Karpas-422 (cell line): ENCODE measurements around the gene CEP120. TPM values are rescaled to one million over a fixed set of nuclear protein-coding genes. Genes with fewer than 3 reads are reported as not detected.
"Not testable (repeated sequence)": the region's sequence is repeated elsewhere in the genome, so short reads cannot be mapped to it uniquely, and the experiment has no call there.

Source experiments
- DNase-seq: peaks from one replicate; pipeline ENCODE4 v3.0.0-alpha.2; 2015
- H2AFZ ChIP-seq: fragments of 200-600 bp; sonication (generic); 2 replicates; pipeline ENCODE4 v1.6.1; 2014; ENCODE audit warnings: antibody characterized with exemption, low read length, mixed read lengths
- H3K27ac ChIP-seq: fragments of 200-600 bp; sonication (generic); 2 replicates; pipeline ENCODE4 v1.5.1; 2014; ENCODE audit warnings: mild to moderate bottlenecking, low read length, moderate library complexity
- H3K27me3 ChIP-seq: fragments of 200-600 bp; sonication (generic); 2 replicates; pipeline ENCODE4 v1.6.1; 2014; ENCODE audit warnings: low read length, mixed read lengths
- H3K36me3 ChIP-seq: fragments of 200-600 bp; sonication (generic); 2 replicates; pipeline ENCODE4 v1.6.1; 2014; ENCODE audit warnings: low read length, mixed read lengths; ENCODE audit not compliant: insufficient read depth
- H3K4me1 ChIP-seq: fragments of 200-600 bp; sonication (generic); 2 replicates; pipeline ENCODE4 v1.6.1; 2014; ENCODE audit warnings: mild to moderate bottlenecking, low read length, mixed read lengths
- H3K4me2 ChIP-seq: fragments of 200-600 bp; sonication (generic); 2 replicates; pipeline ENCODE4 v1.6.1; 2014; ENCODE audit warnings: low read length, low read depth, mild to moderate bottlenecking; ENCODE audit not compliant: poor library complexity, severe bottlenecking
- H3K4me3 ChIP-seq: fragments of 200-600 bp; sonication (generic); 2 replicates; pipeline ENCODE4 v1.5.1; 2014; ENCODE audit warnings: mild to moderate bottlenecking, antibody characterized with exemption, low read length, mixed read lengths
- H3K79me2 ChIP-seq: fragments of 200-600 bp; sonication (generic); 2 replicates; pipeline ENCODE4 v1.6.1; 2014; ENCODE audit warnings: mild to moderate bottlenecking, low read length, mixed read lengths
- H3K9ac ChIP-seq: fragments of 200-600 bp; sonication (generic); 2 replicates; pipeline ENCODE4 v1.6.0; 2014; ENCODE audit warnings: low read length
- H3K9me2 ChIP-seq: fragments of 200-600 bp; sonication (generic), shearing (Covaris generic); replicated peaks from 2 replicates; pipeline ENCODE4 v1.6.0; 2014; ENCODE audit warnings: mild to moderate bottlenecking, low read length, moderate library complexity; ENCODE audit not compliant: insufficient read depth
- H3K9me3 ChIP-seq: fragments of 300-700, 200-600 bp; sonication (generic); 2 replicates; pipeline ENCODE4 v1.6.1; 2014; ENCODE audit warnings: low read length, mixed read lengths
- H4K20me1 ChIP-seq: fragments of 200-600 bp; sonication (generic); 2 replicates; pipeline ENCODE4 v1.6.1; 2014; ENCODE audit warnings: mild to moderate bottlenecking, antibody characterized with exemption, low read length, low read depth; ENCODE audit not compliant: insufficient read depth
- total RNA-seq: library from RNA; depleted of rRNA; stranded (reverse); fragments of >200 nt; shearing (Covaris generic); gene quantifications from 2 replicates; pipeline ENCODE4 v1.2.3, GENCODE V29; 2014; ENCODE audit warnings: low replicate concordance; rRNA removed

CEP120 gene
- 21.9 and 48.9 TPM in 2 replicates for total RNA-seq

GRCh38 chr5:123423278-123424149 is at the start of gene CEP120:
Gene CEP120, minus strand, starts transcription at chr5:123423403. Its CDS starts 405 bp downstream, at chr5:123422998.
- Histone ChIP-seq H3K27me3 (no peaks in the 10 kb centered on the region), H4K20me1 (no peaks in the 10 kb centered on the region), H3K36me3 (no peaks in the 10 kb centered on the region; the same call in 1 of the 2 replicates), H3K79me2 (peaks cover 45% of the 10 kb centered on the region), H3K4me3 (peak within 1 kb of the TSS; percentile 75), H3K4me1 (peaks cover 32% of the 10 kb centered on the region), H3K9me3 (no peaks in the 10 kb centered on the region), H3K4me2 (peak within 1 kb of the TSS; percentile 81), H3K9ac (peak within 1 kb of the TSS; percentile 87), H2AFZ (peak within 1 kb of the TSS; percentile 94), H3K9me2 (no peaks in the 10 kb centered on the region), H3K27ac (peak within 1 kb of the TSS; percentile 51)
- peak; percentile 100 for DNase-seq

- Histone ChIP-seq H3K9me3 (no peaks in the 10 kb centered on the region), H3K27me3 (no peaks in the 10 kb centered on the region), H3K36me3 (no peaks in the 10 kb centered on the region), H3K4me1 (peaks cover 3% of the 10 kb centered on the region; the same call in 1 of the 2 replicates), H3K9me2 (no peaks in the 10 kb centered on the region), H3K27ac (no peak overlapping the region), H3K4me3 (no peak overlapping the region), H2AFZ (no peak overlapping the region), H3K9ac (no peak overlapping the region), H4K20me1 (no peaks in the 10 kb centered on the region), H3K79me2 (no peaks in the 10 kb centered on the region), H3K4me2 (no peak overlapping the region)
- DNase-seq: no peak
These were observed 49.1 kb upstream of the CEP120 start for GRCh38 chr5:123472150-123472924.

GRCh38 chr5:123471385-123471784 is 48.2 kb upstream of the CEP120 start:
- Histone ChIP-seq H3K27ac (no peak overlapping the region), H3K36me3 (no peaks in the 10 kb centered on the region), H3K79me2 (no peaks in the 10 kb centered on the region), H3K9ac (no peak overlapping the region), H3K9me2 (no peaks in the 10 kb centered on the region), H3K4me1 (no peaks in the 10 kb centered on the region), H2AFZ (no peak overlapping the region), H3K27me3 (no peaks in the 10 kb centered on the region), H3K4me3 (no peak overlapping the region), H3K4me2 (no peak overlapping the region), H4K20me1 (no peaks in the 10 kb centered on the region), H3K9me3 (no peaks in the 10 kb centered on the region)
- no peak for DNase-seq

- H3K9me2 ChIP-seq, H4K20me1 ChIP-seq, H3K79me2 ChIP-seq, H2AFZ ChIP-seq, H3K4me3 ChIP-seq, H3K4me2 ChIP-seq, H3K9ac ChIP-seq, DNase-seq, H3K27me3 ChIP-seq, H3K9me3 ChIP-seq, H3K36me3 ChIP-seq, H3K27ac ChIP-seq, H3K4me1 ChIP-seq: not testable (repeated sequence)
These were observed 43.6 kb upstream of the CEP120 start for GRCh38 chr5:123466839-123467238.

GRCh38 chr5:123460296-123460729 is 37.1 kb upstream of the CEP120 start:
- Histone ChIP-seq H3K9me3 (no peaks in the 10 kb centered on the region), H2AFZ (no peak overlapping the region), H4K20me1 (no peaks in the 10 kb centered on the region), H3K27ac (no peak overlapping the region), H3K79me2 (no peaks in the 10 kb centered on the region), H3K27me3 (no peaks in the 10 kb centered on the region), H3K9me2 (no peaks in the 10 kb centered on the region), H3K9ac (no peak overlapping the region), H3K4me3 (no peak overlapping the region), H3K4me1 (peaks cover 10% of the 10 kb centered on the region), H3K4me2 (no peak overlapping the region), H3K36me3 (no peaks in the 10 kb centered on the region)
- DNase-seq: no peak

GRCh38 chr5:123458994-123459393 is 35.8 kb upstream of the CEP120 start:
- not testable (repeated sequence) for H3K27ac ChIP-seq, H3K9me2 ChIP-seq, DNase-seq

DNA sequence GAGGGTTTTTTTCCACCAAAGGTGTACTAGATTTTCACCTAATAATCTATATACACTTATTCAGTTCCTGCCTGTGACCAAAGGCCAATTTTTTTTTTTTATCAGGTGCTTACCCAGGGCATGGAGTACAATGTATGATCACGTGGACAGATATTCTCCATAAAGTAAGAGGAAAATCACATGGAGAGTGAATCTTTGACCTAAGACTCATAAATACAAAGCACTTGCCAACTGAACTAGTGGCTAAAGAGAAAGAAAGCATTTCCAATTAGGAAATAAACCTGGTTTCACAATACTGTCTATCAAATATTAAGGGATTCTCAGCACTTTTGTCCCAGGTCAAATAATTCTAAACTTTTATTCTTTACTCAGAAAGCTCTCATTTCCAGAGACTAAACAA is 33.0 kb upstream of the CEP120 start:
- no peak overlapping the region for H3K27ac ChIP-seq
- H3K4me2 ChIP-seq: peak overlapping the region; percentile 64
- no peaks in the 10 kb centered on the region for H3K9me3 ChIP-seq
- no peak for DNase-seq
- no peaks in the 10 kb centered on the region for H4K20me1 ChIP-seq
- H2AFZ ChIP-seq: no peak overlapping the region
- no peak overlapping the region for H3K4me3 ChIP-seq
- H3K9me2 ChIP-seq: no peaks in the 10 kb centered on the region
- peaks cover 21% of the 10 kb centered on the region for H3K4me1 ChIP-seq
- no peaks in the 10 kb centered on the region for H3K27me3 ChIP-seq
- H3K36me3 ChIP-seq: no peaks in the 10 kb centered on the region
- no peak overlapping the region for H3K9ac ChIP-seq
- no peaks in the 10 kb centered on the region for H3K79me2 ChIP-seq

More at GRCh38 chr5:123458994-123459393, 35.8 kb upstream of the CEP120 start:
- H3K9me3 ChIP-seq, H3K9ac ChIP-seq, H3K36me3 ChIP-seq, H3K27me3 ChIP-seq, H2AFZ ChIP-seq, H3K4me2 ChIP-seq, H3K4me3 ChIP-seq, H4K20me1 ChIP-seq, H3K79me2 ChIP-seq: not testable (repeated sequence)
- peaks cover 21% of the 10 kb centered on the region for H3K4me1 ChIP-seq

GRCh38 chr5:123455640-123456039 is 32.4 kb upstream of the CEP120 start:
- Histone ChIP-seq H4K20me1 (no peaks in the 10 kb centered on the region), H3K36me3 (no peaks in the 10 kb centered on the region), H3K27ac (no peak overlapping the region), H3K4me2 (peak overlapping the region; percentile 64), H3K9me2 (no peaks in the 10 kb centered on the region), H2AFZ (no peak overlapping the region), H3K9ac (no peak overlapping the region), H3K79me2 (no peaks in the 10 kb centered on the region), H3K4me1 (peaks cover 21% of the 10 kb centered on the region), H3K4me3 (peak overlapping the region; percentile 33), H3K9me3 (no peaks in the 10 kb centered on the region), H3K27me3 (no peaks in the 10 kb centered on the region)
- peak; percentile 74 for DNase-seq
